Thyroid gland (tissue), 4 donors: ENCODE measurements around the gene DOCK2.

ENCODE experiments used
- POLR2A ChIP-seq, 2 donors: fragments of 450-650 bp; IDR thresholded peaks; one replicate each; pipeline ENCODE4 v1.6.1; 2017; ENCODE audit warnings: antibody characterized with exemption in 2 of 2, mild to moderate bottlenecking in 2 of 2, moderate library complexity in 1 of 2
- TF ChIP-seq, protein P1 (sequence below), 6 experiments: fragments of 200-600 bp in 3 of 6; fragments of 450-650 bp in 3 of 6; sonication (generic) in 3 of 6; IDR thresholded peaks; one replicate each; pipeline ENCODE4 v1.5.1; 2016 to 2019; ENCODE audit warnings: antibody characterized with exemption in 6 of 6, mild to moderate bottlenecking in 2 of 6, inconsistent platforms in 1 of 6, moderate library complexity in 1 of 6

DNA sequence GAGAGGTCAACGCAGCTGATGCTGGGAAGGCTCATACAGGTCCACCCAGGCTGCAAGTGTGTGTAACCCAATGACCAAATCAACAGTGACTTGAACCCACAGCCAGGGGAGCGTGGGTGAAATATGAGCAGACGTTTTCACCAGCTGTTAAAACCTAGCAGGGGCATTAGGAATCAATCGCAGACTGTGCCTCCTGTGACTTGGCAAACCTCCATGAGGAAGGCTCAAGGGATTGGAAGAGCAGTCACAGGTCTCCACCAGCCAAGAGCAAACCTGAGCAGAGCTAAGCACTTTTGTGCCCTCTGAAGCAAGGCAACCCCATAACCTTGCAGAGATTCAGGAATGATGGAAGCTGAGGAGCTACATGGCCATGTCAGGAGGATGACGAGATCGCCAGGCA is 317.7 kb downstream of the DOCK2 start:
- no peak for TF ChIP-seq POLR2A (IDR thresholded peaks at IDR 0.05)
- TF ChIP-seq, protein P1, sequence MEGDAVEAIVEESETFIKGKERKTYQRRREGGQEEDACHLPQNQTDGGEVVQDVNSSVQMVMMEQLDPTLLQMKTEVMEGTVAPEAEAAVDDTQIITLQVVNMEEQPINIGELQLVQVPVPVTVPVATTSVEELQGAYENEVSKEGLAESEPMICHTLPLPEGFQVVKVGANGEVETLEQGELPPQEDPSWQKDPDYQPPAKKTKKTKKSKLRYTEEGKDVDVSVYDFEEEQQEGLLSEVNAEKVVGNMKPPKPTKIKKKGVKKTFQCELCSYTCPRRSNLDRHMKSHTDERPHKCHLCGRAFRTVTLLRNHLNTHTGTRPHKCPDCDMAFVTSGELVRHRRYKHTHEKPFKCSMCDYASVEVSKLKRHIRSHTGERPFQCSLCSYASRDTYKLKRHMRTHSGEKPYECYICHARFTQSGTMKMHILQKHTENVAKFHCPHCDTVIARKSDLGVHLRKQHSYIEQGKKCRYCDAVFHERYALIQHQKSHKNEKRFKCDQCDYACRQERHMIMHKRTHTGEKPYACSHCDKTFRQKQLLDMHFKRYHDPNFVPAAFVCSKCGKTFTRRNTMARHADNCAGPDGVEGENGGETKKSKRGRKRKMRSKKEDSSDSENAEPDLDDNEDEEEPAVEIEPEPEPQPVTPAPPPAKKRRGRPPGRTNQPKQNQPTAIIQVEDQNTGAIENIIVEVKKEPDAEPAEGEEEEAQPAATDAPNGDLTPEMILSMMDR (IDR thresholded peaks at IDR 0.05), result no peak
